Loucy (cell line): ENCODE results near the gene CLEC17A.

Experiments used
- H2AFZ ChIP-seq: fragments of 200-600 bp; sonication (generic); 2 replicates; pipeline ENCODE4 v1.6.0; 2016; ENCODE audit warnings: antibody characterized with exemption, mild to moderate bottlenecking, low read length, moderate library complexity
- H3F3A ChIP-seq: fragments of 200-600 bp; 2 replicates; pipeline ENCODE4 v1.6.0; 2016; ENCODE audit warnings: antibody characterized with exemption, low read depth, mild to moderate bottlenecking
- H3K27me3 ChIP-seq: fragments of 200-600 bp; sonication (generic); 2 replicates; pipeline ENCODE4 v1.6.1; 2014; ENCODE audit warnings: low read length, mild to moderate bottlenecking; ENCODE audit not compliant: insufficient read depth, poor library complexity, severe bottlenecking
- H3K36me3 ChIP-seq: fragments of 200-600 bp; sonication (generic); 2 replicates; pipeline ENCODE4 v1.6.1; 2016; ENCODE audit warnings: low read length; ENCODE audit not compliant: insufficient read depth
- H3K4me1 ChIP-seq: fragments of 200-600 bp; sonication (generic); 2 replicates; pipeline ENCODE4 v1.5.1; 2014; ENCODE audit warnings: low read length, mild to moderate bottlenecking; ENCODE audit not compliant: insufficient read depth, poor library complexity, severe bottlenecking
- H3K4me2 ChIP-seq: fragments of 200-600 bp; sonication (generic); 2 replicates; pipeline ENCODE4 v1.6.0; 2014; ENCODE audit warnings: antibody characterized with exemption, low read length, low read depth, mild to moderate bottlenecking; ENCODE audit not compliant: poor library complexity, severe bottlenecking
- H3K4me3 ChIP-seq: fragments of 200-600 bp; sonication (generic); 2 replicates; pipeline ENCODE4 v1.5.1; 2014; ENCODE audit warnings: low read length, mild to moderate bottlenecking, mixed read lengths; ENCODE audit not compliant: poor library complexity, severe bottlenecking
- H3K79me2 ChIP-seq: fragments of 200-600 bp; sonication (generic); 2 replicates; pipeline ENCODE4 v1.6.1; 2014; ENCODE audit warnings: low read length; ENCODE audit not compliant: insufficient read depth
- H3K9ac ChIP-seq: fragments of 200-600 bp; sonication (generic); 2 replicates; pipeline ENCODE4 v1.6.0; 2014; ENCODE audit warnings: mild to moderate bottlenecking, low read depth, low read length, moderate library complexity; ENCODE audit not compliant: poor library complexity, severe bottlenecking
- H3K9me2 ChIP-seq: fragments of 200-600 bp; sonication (generic); replicated peaks from 2 replicates; pipeline ENCODE4 v1.6.1; 2016; ENCODE audit warnings: low read depth, low read length, mixed read lengths
- H3K9me3 ChIP-seq: fragments of 200-600 bp; sonication (generic); 2 replicates; pipeline ENCODE4 v1.6.1; 2014; ENCODE audit warnings: mild to moderate bottlenecking, antibody characterized with exemption, low read length, low read depth; ENCODE audit not compliant: insufficient read depth
- H4K20me1 ChIP-seq: fragments of 200-600 bp; sonication (generic); 2 replicates; pipeline ENCODE4 v1.6.0; 2014; ENCODE audit warnings: antibody characterized with exemption, low read length, mild to moderate bottlenecking; ENCODE audit not compliant: insufficient read depth, poor library complexity, severe bottlenecking
- CTCF ChIP-seq: fragments of 200-600 bp; sonication (generic); conservative IDR thresholded peaks from 2 replicates; pipeline ENCODE4 v1.5.1; 2014; ENCODE audit warnings: mild to moderate bottlenecking, antibody characterized with exemption, low read length
- EZH2phosphoT487 ChIP-seq: fragments of 200-600 bp; IDR thresholded peaks from 2 replicates; pipeline ENCODE4 v1.6.1; 2018; ENCODE audit warnings: antibody characterized with exemption, mild to moderate bottlenecking, moderate library complexity, borderline replicate concordance

CLEC17A gene

DNA sequence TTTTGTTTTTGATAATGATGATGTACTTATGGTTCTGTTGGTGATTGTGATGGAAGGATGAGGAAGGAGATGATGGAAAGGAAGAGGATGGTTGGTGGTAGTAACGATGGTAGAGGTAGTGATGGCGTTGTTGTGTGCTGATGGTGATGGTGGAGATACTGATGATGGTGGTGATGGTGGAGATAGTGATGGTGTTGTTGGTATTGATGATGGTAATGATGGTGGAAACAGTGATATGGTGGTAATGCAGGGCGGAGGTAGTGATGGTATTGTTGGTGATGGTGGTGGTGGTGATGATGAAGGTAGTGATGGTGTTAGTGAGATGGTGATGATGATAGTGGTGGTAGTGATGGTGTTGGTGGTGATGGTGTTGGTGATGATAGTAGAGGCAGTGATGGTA lies 12.7 kb downstream of the CLEC17A start:
- Histone ChIP-seq H3K4me2 (no peak overlapping the region), H3K9me3 (no peaks in the 10 kb centered on the region), H3K9ac (no peak overlapping the region), H3K79me2 (no peaks in the 10 kb centered on the region), H3K4me1 (no peaks in the 10 kb centered on the region), H3K27me3 (peaks cover 11% of the 10 kb centered on the region), H2AFZ (no peak overlapping the region), H3K9me2 (no peaks in the 10 kb centered on the region), H3F3A (no peaks in the 10 kb centered on the region), H3K4me3 (no peak overlapping the region), H4K20me1 (no peaks in the 10 kb centered on the region), H3K36me3 (no peaks in the 10 kb centered on the region)
- TF ChIP-seq EZH2phosphoT487 (no peak), CTCF (no peak)

GRCh38 chr19:14599548-14600147 lies 16.8 kb downstream of the CLEC17A start:
- Histone ChIP-seq H3K79me2 (no peaks in the 10 kb centered on the region), H3K4me3 (no peak overlapping the region), H3K36me3 (no peaks in the 10 kb centered on the region), H3K9me3 (no peaks in the 10 kb centered on the region), H3K9me2 (no peaks in the 10 kb centered on the region), H4K20me1 (no peaks in the 10 kb centered on the region), H3F3A (0 out of 2 replicates have a peak, but pooled peaks cover 4% of the 10 kb centered on the region), H2AFZ (no peak overlapping the region), H3K9ac (no peak overlapping the region), H3K27me3 (peaks cover 20% of the 10 kb centered on the region), H3K4me2 (no peak overlapping the region), H3K4me1 (peaks cover 9% of the 10 kb centered on the region)
- TF ChIP-seq CTCF, result no peak

- no peaks in the 10 kb centered on the region for H3K36me3 ChIP-seq
- no peak for TF ChIP-seq CTCF
- TF ChIP-seq EZH2phosphoT487, result peak; percentile 98
- no peaks in the 10 kb centered on the region for H3K9me2 ChIP-seq
- no peaks in the 10 kb centered on the region for H3K9me3 ChIP-seq
- peak overlapping the region; percentile 0 for H3K4me2 ChIP-seq
- H3K4me1 ChIP-seq, result peaks cover 14% of the 10 kb centered on the region
- no peaks in the 10 kb centered on the region for H3K79me2 ChIP-seq
- H3K4me3 ChIP-seq, result no peak overlapping the region
- peaks cover 46% of the 10 kb centered on the region for H3K27me3 ChIP-seq
- 0 out of 2 replicates have a peak, but pooled peaks cover 4% of the 10 kb centered on the region for H3F3A ChIP-seq
- H2AFZ ChIP-seq, result no peak overlapping the region
- no peaks in the 10 kb centered on the region for H4K20me1 ChIP-seq
- no peak overlapping the region for H3K9ac ChIP-seq
These were observed 21.1 kb downstream of the CLEC17A start for GRCh38 chr19:14603990-14604387.
